AG09319 (cell line): ENCODE results near the gene TLE5.
"Not testable (repeated sequence)": the region's sequence is repeated elsewhere in the genome, so short reads cannot be mapped to it uniquely, and the experiment has no call there.

Experiments used
- DNase-seq: peaks from one replicate; pipeline ENCODE4 v3.0.0-alpha.2; 2010; ENCODE audit warnings: low read depth; ENCODE audit errors: extremely low read depth
- CTCF ChIP-seq: IDR thresholded peaks from 2 replicates; pipeline ENCODE4 v1.5.1; 2011; ENCODE audit warnings: low read depth, mild to moderate bottlenecking, inconsistent platforms, low read length, moderate library complexity

TLE5 gene

DNA sequence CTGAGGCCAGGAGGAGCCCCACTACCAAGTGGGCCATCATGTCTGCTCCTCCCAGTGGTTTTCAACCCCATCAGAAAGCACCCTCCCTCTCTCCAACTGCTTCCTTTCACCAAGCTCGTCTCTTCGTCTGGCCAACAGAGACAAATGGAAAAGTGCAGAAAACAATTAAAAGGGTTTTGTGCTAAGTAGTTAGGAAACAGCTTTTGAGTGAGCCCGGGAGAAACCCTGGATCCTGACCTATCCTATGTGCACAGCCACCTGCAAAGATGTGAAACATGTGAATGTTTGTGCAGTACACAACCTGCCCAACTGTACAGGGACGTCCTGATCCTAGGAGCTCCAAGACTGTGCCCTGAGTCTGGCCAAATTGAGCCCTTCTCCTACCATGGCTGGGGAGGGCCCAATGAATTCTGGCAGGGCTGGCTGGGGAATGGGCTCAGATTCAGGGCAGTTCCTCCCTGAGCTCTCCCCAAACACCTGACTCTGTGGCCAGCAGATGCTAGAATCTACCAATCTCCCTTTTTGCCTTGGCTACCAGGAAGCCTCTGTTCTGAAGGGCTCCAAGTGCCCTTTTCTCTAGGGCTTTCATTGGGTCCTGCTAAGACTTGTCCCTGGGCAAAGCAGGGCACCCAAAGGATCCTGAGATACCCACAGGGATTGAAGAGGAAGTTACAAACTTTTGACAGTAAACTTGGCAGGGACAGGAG is 7.9 kb downstream of the TLE5 start:
- DNase-seq: no peak
- no peak for TF ChIP-seq CTCF

DNA sequence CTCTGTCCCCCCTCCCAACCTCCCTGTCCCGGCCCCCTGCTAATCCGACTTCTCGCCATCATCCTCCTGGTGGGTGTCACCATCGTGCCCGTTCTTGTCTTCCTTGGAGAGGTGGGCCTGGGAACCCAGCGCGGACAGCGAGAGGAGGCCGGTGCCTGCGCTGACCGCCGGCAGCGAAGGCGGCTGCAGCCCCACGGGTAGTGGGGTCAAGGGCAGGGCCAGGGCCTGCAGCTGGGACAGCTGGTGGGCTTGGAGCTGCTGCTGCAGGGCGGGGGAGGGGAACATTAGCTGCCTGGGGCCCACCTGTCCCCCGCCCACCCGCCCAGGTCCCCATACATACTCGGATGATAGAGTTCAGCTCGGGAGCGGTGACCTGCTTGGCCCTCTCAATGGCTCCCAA is 8.5 kb downstream of the TLE5 start:
- no peak for DNase-seq
- TF ChIP-seq CTCF: no peak

GRCh38 chr19:3053218-3053621 is 9.1 kb downstream of the TLE5 start:
- no peak for TF ChIP-seq CTCF
- DNase-seq: no peak

DNA sequence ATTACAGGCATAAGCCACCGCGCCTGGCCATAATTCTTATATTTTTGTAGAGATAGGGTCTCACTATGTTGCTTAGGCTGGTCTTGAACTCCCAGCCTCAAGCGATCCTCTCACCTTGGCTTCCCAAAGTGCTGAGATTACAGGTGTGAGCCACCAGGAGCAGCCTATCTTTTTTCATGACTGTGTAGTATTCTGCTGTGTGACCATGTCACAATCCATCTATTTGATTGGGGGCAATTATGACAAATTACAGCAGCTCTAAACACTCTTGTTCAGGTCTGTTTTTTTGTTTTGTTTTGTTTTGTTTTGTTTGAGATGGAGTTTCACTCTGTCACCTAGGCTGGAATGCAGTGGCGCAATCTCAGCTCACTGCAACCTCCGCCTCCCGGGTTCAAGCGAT is 12.3 kb downstream of the TLE5 start:
- DNase-seq: not testable (repeated sequence)

DNA sequence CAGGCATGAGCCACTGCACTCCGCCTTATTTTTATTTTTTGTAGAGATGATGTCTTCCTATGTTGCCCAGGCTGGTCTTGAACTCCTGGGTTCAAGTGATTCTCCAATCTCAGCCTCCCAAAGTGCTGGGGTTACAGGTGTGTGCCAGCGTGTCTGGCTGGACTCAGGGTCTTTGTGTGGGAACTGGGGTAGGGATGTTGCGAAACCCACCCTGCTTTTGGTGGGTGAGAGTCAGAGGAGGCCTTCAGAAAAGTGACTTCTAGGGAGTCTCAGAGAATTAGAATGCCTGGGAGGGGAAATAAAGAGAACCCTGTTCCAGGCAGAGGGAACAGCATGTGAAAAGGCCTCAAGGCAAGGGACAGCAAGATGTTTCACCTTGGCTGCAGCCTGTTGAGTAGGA is 13.2 kb downstream of the TLE5 start:
- DNase-seq: no peak
- no peak for TF ChIP-seq CTCF

- no peak for TF ChIP-seq CTCF
Observed at GRCh38 chr19:3048190-3048533, 14.1 kb downstream of the TLE5 start.

GRCh38 chr19:3047496-3048189 is 14.7 kb downstream of the TLE5 start:
- no peak for TF ChIP-seq CTCF
- DNase-seq: no peak

More at GRCh38 chr19:3048190-3048533, 14.1 kb downstream of the TLE5 start:
- no peak for DNase-seq
